Right ventricle myocardium superior (tissue), 1 donor: ENCODE results near the gene WWOX. TPM values are rescaled to one million over a fixed set of nuclear protein-coding genes. Genes with fewer than 3 reads are reported as not detected.
A peak's percentile ranks its signal among the peaks of the same experiment; 100 is the strongest.

Experiments used
- ATAC-seq: fragments of 200-7000 bp; cut with Tn5 transposase; one replicate; pipeline ENCODE4 v1.9.1; 2020; ENCODE audit warnings: mild to moderate bottlenecking; ENCODE audit not compliant: poor library complexity
- DNase-seq: peaks from one replicate; pipeline ENCODE4 v3.0.0-alpha.2; 2020
- intact Hi-C: fragments of 100-400 bp; cut with DNase I; formaldehyde crosslinking; loops from one replicate; pipeline ENCODE4 v1.11.2; 2022
- total RNA-seq: library from RNA; stranded (reverse); fragmentation: NEBNext Ultra II Directional; extraction: Animal tissue kit (Norgen Biotek cat#: 25700); gene quantifications from one replicate; pipeline ENCODE4 v1.2.1, GENCODE V29; 2021
- donor health status: DM: no; HTN: yes; CAD: no; lungs with severe emphysema.

WWOX gene
- total RNA-seq, 1 donor from 2014 or later: 11.5 TPM

- DNase-seq: no peak
- intact Hi-C loops: no loop called here
- ATAC-seq: no peak
Observed at GRCh38 chr16:79169239-79169638, 1069.8 kb downstream of the WWOX start.

GRCh38 chr16:79170555-79171246 is 1071.2 kb downstream of the WWOX start:
- no peak for DNase-seq
- peak; percentile 62 for ATAC-seq
- intact Hi-C loops: no loop called here

- DNase-seq: no peak
- no peak for ATAC-seq
- intact Hi-C loops: no loop called here
Observed at GRCh38 chr16:79171504-79171903, 1072.0 kb downstream of the WWOX start.

DNA sequence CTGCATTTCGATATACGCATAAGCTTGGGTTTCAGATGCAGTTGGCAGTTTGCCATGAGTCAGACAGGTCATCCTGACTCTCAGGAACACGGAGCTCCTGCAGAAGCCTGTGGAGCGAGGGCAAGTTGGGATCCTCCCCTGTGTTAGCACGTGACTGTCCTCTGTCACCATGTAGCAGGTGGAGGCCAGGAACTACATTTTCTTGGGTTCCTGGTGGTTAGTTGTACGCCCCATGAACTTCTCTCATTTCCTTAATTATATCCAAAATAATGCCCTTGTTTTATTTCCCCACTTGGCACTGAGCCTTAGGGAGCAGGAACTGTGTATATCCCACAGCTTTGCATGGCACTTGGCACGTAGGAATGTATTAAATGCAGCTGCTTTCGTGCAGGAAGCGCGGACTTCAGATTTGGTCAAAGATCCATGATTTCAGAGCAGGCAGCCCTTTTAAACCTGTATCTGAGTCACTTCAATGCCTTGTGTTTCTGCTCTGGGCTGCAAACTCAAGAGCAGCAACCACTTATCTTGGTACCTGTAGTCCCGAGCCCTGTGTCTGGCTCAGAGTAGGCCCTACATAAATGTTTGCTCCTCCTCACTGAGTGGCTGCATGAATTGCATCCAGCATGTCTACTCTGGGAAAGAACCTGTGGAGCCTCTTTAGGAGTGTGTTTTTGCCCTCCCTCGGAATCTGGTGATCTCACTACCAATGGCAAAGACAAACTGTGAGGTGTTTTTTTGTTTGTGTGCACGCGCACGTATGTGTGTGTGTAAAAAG is 1072.7 kb downstream of the WWOX start:
- no peak for ATAC-seq
- intact Hi-C loops: no loop called here
- DNase-seq: no peak

DNA sequence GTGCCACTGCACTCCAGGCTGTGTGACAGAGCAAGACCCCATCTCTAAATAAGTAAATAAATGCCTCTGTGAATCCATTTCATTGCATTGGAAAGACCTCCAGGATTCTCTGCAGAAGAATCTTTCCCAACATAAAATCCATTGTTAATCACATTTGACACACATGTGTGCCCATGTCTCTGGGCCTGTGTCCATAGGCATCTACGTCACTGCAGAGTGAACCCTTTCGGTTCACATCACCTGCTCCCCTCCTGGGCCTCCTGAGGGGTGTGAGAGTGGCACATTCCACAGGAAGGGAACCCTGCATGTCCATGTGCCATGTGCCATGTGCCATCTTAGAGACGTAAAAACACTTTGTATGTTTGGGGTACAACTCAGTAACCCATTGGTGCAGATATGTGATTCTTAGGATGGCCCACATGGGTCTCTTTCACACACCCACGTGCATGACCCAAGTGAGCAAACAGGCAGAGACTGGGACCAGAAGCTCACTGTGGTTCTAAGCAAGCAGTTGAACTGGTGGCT is 1073.6 kb downstream of the WWOX start:
- no peak for ATAC-seq
- no peak for DNase-seq
- intact Hi-C loops: no loop called here

GRCh38 chr16:79173919-79174318 is 1074.5 kb downstream of the WWOX start:
- ATAC-seq (no peak), DNase-seq (no peak)
- intact Hi-C loops: no loop called here

DNA sequence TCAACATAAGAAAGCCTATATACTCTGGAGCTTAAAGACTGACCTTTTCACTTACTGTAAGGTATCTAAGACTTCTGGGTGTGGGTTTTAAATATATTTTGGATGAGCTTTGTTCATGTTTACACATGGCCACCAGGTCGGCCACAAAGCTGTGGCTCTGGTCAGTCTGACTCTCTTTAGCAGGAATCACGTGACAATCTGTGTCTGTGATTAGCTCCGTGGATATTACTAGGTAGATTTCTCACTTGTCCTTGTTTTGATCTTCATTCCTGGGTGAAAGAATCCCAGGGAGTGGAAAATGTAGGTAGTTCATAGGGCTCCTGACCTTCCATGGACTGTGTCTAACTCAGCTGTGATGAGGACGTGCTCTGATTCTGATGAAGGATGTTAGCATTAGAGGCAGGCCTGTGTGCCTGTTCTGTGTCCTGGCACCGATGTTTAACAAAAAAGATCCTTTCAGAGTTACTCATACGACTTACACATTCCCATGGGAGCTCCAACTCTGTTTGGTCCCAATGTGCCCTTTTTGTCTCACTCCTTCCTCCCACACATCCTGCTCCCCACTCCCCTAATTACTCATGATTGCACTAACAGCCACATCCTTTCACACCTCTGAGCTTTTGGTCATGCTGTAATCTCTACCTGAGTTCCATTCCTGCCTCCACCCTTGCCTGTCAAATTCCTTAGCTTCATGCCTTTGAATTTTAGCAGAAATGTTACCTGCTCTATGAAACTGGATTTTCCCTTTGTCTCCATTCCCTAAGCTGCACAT is 1076.0 kb downstream of the WWOX start:
- ATAC-seq (no peak), DNase-seq (no peak)
- intact Hi-C loops: no loop called here

DNA sequence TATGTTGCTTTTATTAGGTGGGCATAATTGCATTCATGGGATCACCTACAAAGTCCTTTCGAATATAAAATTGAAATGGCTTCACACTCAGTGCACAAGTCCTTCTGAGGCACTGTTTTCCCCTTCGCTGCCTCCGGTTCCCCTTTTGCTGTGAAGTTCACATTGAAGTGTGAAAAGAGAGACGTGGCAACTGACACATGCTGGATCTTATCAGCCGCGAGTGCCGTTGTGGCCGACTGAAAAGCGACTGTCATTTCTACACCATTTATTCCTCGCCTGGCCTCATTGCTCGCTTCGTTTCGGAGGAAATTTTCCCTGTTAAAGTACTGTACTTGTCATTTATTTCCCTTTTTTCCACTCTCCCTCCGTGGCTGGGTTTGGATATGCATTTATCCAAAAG is 1077.6 kb downstream of the WWOX start:
- no peak for DNase-seq
- ATAC-seq: peak; percentile 48
- intact Hi-C loops: no loop called here

GRCh38 chr16:79181419-79181818 is 1082.0 kb downstream of the WWOX start:
- no peak for DNase-seq
- ATAC-seq: no peak
- intact Hi-C loops: no loop called here

- intact Hi-C loops: no loop called here
- DNase-seq (no peak), ATAC-seq (no peak)
Observed at GRCh38 chr16:79182616-79183015, 1083.2 kb downstream of the WWOX start.

- ATAC-seq (no peak), DNase-seq (no peak)
- intact Hi-C loops: no loop called here
Observed at GRCh38 chr16:79183571-79183970, 1084.1 kb downstream of the WWOX start.

GRCh38 chr16:79184464-79185030 is 1085.1 kb downstream of the WWOX start:
- DNase-seq (no peak), ATAC-seq (no peak)
- intact Hi-C loops: no loop called here

DNA sequence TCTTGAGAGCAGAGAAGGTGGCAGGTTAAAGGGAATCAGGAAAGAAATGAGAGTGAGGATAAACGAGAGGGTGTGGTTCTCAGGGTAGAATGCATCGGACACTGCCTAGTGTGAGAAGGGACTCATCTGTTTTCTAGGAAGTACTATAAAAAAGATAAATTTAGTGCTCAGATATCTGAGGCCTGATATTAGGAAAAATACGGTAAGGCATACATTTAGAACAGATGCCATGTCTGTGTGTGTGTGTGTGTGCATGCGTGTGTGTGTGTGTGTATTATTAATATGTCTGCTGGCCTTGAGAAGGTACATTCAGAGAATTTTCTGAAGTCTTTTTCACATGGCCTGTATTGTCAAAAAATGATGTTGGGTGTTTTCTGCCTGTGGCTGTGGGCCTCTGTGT is 1086.3 kb downstream of the WWOX start:
- intact Hi-C loops: no loop called here
- DNase-seq (no peak), ATAC-seq (no peak)

- intact Hi-C loops: no loop called here
- ATAC-seq (peak; percentile 73), DNase-seq (no peak)
Observed at GRCh38 chr16:79186196-79186595, 1086.7 kb downstream of the WWOX start.

DNA sequence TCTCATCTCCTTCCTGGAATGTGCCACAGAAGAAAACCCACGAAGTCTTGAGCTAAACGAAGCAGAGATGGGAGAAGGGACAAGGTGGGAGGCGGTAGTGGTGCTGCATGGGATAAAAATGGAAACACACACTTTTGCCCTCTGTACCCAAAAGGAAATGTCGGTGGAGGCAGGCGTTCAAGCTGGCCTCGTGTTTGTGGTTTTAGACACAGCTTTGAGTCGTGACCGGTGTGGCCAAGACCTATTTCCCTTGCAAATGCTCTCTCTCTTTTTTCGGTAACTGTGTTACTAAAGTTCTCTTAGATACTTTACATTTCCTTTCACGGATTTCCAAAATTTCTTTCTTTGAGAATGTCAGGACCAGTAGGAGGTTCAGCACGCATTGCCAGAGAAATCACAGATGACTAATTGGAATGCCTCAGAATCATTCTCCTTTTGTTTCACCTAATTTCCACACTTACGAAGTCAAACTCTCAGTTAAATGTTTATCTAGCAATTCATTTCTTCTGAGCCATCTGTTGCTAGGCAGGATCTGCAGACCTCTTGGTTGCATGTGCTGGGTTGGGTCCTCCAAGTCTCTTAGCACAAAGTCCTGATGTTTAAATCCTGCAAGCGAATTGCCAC is 1088.8 kb downstream of the WWOX start:
- ATAC-seq (no peak), DNase-seq (no peak)
- intact Hi-C loops: no loop called here

DNA sequence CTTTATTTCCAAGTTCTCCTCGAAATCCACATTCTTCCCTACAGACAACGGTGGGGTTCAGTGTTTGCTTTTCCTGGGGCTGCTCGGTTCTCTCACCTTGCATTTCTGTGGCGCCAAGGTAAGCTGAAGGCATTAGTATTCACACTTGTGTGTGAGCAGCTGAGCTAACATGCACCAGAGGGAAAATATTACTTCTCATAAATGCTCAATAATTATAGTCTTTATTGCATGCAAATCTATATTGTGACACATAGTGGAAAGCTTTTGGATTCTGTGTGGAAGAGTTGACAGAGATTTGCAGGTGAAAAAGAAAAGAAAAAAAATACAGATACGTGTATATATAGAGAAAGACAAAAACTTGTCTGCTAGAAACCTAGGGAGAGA is 1089.3 kb downstream of the WWOX start:
- intact Hi-C loops: no loop called here
- ATAC-seq (no peak), DNase-seq (no peak)

- ATAC-seq (no peak), DNase-seq (no peak)
- intact Hi-C loops: no loop called here
Observed at GRCh38 chr16:79190542-79190941, 1091.1 kb downstream of the WWOX start.

- DNase-seq: no peak
- intact Hi-C loops: no loop called here
- ATAC-seq: no peak
Observed at GRCh38 chr16:79191933-79192332, 1092.5 kb downstream of the WWOX start.

GRCh38 chr16:79192904-79193303 is 1093.5 kb downstream of the WWOX start:
- intact Hi-C loops: no loop called here
- no peak for DNase-seq
- no peak for ATAC-seq
